Neural progenitor cell (in vitro differentiated cells): ENCODE measurements around the gene MSTN.

Source experiments
- CTCF ChIP-seq: fragments of 200-600 bp; sonication (generic); IDR thresholded peaks from 2 replicates; pipeline ENCODE4 v1.5.1; 2017; ENCODE audit warnings: antibody characterized with exemption, mild to moderate bottlenecking
- EZH2 ChIP-seq: fragments of 200-600 bp; sonication (generic); IDR thresholded peaks from 2 replicates; pipeline ENCODE4 v1.6.1; 2017; ENCODE audit warnings: antibody characterized with exemption, mild to moderate bottlenecking, moderate library complexity
- EZH2phosphoT487 ChIP-seq: fragments of 200-600 bp; sonication (generic); IDR thresholded peaks from 2 replicates; pipeline ENCODE4 v1.6.1; 2017; ENCODE audit warnings: antibody characterized with exemption

GRCh38 chr2:190105554-190105953, 43.0 kb upstream of the MSTN start:
- TF ChIP-seq EZH2 (no peak), CTCF (no peak), EZH2phosphoT487 (no peak)
